Mucosa of descending colon (tissue), 3 donors: ENCODE measurements around the gene SUPT20HL1. TPM values are rescaled to one million over a fixed set of nuclear protein-coding genes. Genes with fewer than 3 reads are reported as not detected.
"Not testable (repeated sequence)": the region's sequence is repeated elsewhere in the genome, so short reads cannot be mapped to it uniquely, and the experiment has no call there.

Experiments used
- ATAC-seq: fragments of 200-7000 bp; cut with Tn5 transposase; one replicate; pipeline ENCODE4 v1.9.1; 2020; ENCODE audit warnings: mild to moderate bottlenecking, moderate library complexity
- DNase-seq, 3 donors: peaks; one replicate each; pipeline ENCODE4 v3.0.0-alpha.2; 2020
- H3K36me3 ChIP-seq: fragments of 200-600 bp; one replicate; pipeline ENCODE4 v1.8.0; 2021; ENCODE audit warnings: low read depth, mild to moderate bottlenecking
- H3K4me1 ChIP-seq: fragments of 200-600 bp; one replicate; pipeline ENCODE4 v1.8.0; 2021; ENCODE audit warnings: low read depth, mild to moderate bottlenecking
- H3K4me3 ChIP-seq: fragments of 200-600 bp; one replicate; pipeline ENCODE4 v1.8.0; 2021; ENCODE audit warnings: mild to moderate bottlenecking
- H3K9me3 ChIP-seq: fragments of 200-600 bp; one replicate; pipeline ENCODE4 v1.8.0; 2021; ENCODE audit warnings: mild to moderate bottlenecking
- intact Hi-C, 2 donors: fragments of 100-400 bp; cut with DNase I in 1 of 2; cut with micrococcal nuclease in 1 of 2; formaldehyde crosslinking; loops; one replicate each; pipeline versions ENCODE4 v1.11.0 to v1.11.1; 2022; cut with DNase I, micrococcal nuclease
- total RNA-seq, 3 donors: library from RNA; stranded (reverse); fragmentation: NEBNext Ultra II Directional in 2 of 3; extraction: Animal tissue kit (Norgen Biotek cat#: 25700) in 2 of 3; gene quantifications; one replicate each; pipeline versions ENCODE4 v1.2.1 to v1.2.4, GENCODE V29; 2021 to 2023
- TF ChIP-seq, protein P1 (sequence below): fragments of 200-600 bp; IDR thresholded peaks from one replicate; pipeline ENCODE4 v1.8.0; 2022; ENCODE audit warnings: antibody characterized with exemption, mild to moderate bottlenecking
- donor health status: DM: no; HTN: no; CAD: no; lungs with moderate emphysema.
- donor health status: DM: no; HTN: no; CAD: no.
- donor health status: DM: no; HTN: yes; CAD: no.

Gene SUPT20HL1
- total RNA-seq, 3 donors from 2014 or later: 0.35 TPM; not detected in 2

GRCh38 chrX:24355095-24355494 lies 5.3 kb upstream of the SUPT20HL1 start:
- TF ChIP-seq, protein P1, sequence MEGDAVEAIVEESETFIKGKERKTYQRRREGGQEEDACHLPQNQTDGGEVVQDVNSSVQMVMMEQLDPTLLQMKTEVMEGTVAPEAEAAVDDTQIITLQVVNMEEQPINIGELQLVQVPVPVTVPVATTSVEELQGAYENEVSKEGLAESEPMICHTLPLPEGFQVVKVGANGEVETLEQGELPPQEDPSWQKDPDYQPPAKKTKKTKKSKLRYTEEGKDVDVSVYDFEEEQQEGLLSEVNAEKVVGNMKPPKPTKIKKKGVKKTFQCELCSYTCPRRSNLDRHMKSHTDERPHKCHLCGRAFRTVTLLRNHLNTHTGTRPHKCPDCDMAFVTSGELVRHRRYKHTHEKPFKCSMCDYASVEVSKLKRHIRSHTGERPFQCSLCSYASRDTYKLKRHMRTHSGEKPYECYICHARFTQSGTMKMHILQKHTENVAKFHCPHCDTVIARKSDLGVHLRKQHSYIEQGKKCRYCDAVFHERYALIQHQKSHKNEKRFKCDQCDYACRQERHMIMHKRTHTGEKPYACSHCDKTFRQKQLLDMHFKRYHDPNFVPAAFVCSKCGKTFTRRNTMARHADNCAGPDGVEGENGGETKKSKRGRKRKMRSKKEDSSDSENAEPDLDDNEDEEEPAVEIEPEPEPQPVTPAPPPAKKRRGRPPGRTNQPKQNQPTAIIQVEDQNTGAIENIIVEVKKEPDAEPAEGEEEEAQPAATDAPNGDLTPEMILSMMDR: no peak
- ATAC-seq (no peak), DNase-seq (no peak)
- Histone ChIP-seq H3K9me3 (no peaks in the 10 kb centered on the region), H3K36me3 (no peaks in the 10 kb centered on the region), H3K4me1 (no peaks in the 10 kb centered on the region), H3K4me3 (no peak overlapping the region)
- intact Hi-C loops: no loop called here

DNA sequence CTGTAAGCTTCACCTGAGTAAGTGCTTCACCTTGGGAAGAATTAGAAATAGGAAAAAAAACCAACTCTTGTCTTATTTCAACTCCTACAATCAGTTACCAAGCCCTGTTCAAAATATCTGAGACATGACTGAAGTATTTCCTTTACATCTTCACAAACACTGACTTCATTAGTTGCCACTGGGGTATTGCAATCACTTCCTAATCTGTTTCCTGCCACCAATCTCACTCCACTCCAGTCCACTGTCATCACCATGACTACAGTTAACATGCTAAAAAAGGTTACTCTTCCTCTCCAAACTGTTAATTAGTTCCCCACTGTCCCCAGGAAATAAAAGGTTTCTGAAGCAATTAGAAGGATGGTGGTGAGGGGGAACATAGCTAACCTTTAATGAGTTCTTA lies 3.3 kb upstream of the SUPT20HL1 start:
- H3K4me3 ChIP-seq: no peak overlapping the region
- no peak for DNase-seq
- TF ChIP-seq, protein P1: no peak
- no peaks in the 10 kb centered on the region for H3K36me3 ChIP-seq
- no peaks in the 10 kb centered on the region for H3K4me1 ChIP-seq
- no peak for ATAC-seq
- intact Hi-C loops: no loop called here
- no peaks in the 10 kb centered on the region for H3K9me3 ChIP-seq

- H3K9me3 ChIP-seq, intact Hi-C loops, H3K4me3 ChIP-seq, DNase-seq, ATAC-seq, H3K36me3 ChIP-seq, H3K4me1 ChIP-seq: not testable (repeated sequence)
These were observed 1.8 kb downstream of the SUPT20HL1 start for GRCh38 chrX:24362089-24362745.

- ATAC-seq: peak; percentile 10
- H3K4me1 ChIP-seq, DNase-seq, intact Hi-C loops, H3K9me3 ChIP-seq, H3K36me3 ChIP-seq, H3K4me3 ChIP-seq: not testable (repeated sequence)
These were observed 3.2 kb downstream of the SUPT20HL1 start for GRCh38 chrX:24363432-24364181.

DNA sequence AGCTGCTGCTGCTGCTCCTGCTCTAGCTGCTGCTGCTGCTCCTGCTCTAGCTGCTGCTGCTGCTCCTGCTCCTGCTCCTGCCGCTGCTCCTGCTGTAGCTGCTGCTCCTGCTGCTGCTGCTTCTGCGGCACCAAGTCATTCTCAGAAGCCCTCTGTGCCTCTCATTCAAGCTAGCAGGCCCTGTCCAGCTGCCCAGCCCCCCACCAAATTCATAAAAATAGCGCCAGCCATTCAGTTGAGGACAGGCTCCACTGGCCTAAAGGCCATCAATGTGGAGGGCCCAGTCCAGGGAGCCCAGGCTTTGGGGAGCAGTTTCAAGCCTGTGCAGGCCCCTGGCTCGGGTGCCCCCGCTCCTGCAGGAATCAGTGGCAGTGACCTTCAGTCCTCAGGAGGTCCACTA lies 3.9 kb downstream of the SUPT20HL1 start:
- no peak for ATAC-seq
- TF ChIP-seq, protein P1: no peak

GRCh38 chrX:24364851-24365538 lies 4.6 kb downstream of the SUPT20HL1 start:
- DNase-seq (no peak), ATAC-seq (no peak)
- H3K36me3 ChIP-seq: no peaks in the 10 kb centered on the region
- no peaks in the 10 kb centered on the region for H3K9me3 ChIP-seq
- H3K4me1 ChIP-seq: no peaks in the 10 kb centered on the region
- no peak overlapping the region for H3K4me3 ChIP-seq
- TF ChIP-seq, protein P1: no peak
- intact Hi-C loops: no loop called here

More for the DNA sequence above, 3.9 kb downstream of the SUPT20HL1 start:
- intact Hi-C loops: no loop called here
- no peaks in the 10 kb centered on the region for H3K36me3 ChIP-seq
- no peaks in the 10 kb centered on the region for H3K9me3 ChIP-seq
- H3K4me1 ChIP-seq: no peaks in the 10 kb centered on the region
- H3K4me3 ChIP-seq: no peak overlapping the region
- DNase-seq: no peak

GRCh38 chrX:24366762-24367400 lies 6.4 kb downstream of the SUPT20HL1 start:
- H3K9me3 ChIP-seq, ATAC-seq, DNase-seq, H3K4me3 ChIP-seq, H3K36me3 ChIP-seq, intact Hi-C loops, H3K4me1 ChIP-seq: not testable (repeated sequence)
